Neuron (in vitro differentiated cells): ENCODE data around the gene AATK.
"Not testable (repeated sequence)": the region's sequence is repeated elsewhere in the genome, so short reads cannot be mapped to it uniquely, and the experiment has no call there.

ENCODE experiments used
- H2AFZ ChIP-seq: one replicate; pipeline ENCODE4 v1.6.1; 2013; ENCODE audit warnings: low read depth, mild to moderate bottlenecking, inconsistent platforms, low read length, moderate library complexity
- H3K27me3 ChIP-seq: one replicate; pipeline ENCODE4 v1.6.1; 2013; ENCODE audit warnings: low read length; ENCODE audit not compliant: insufficient read depth
- H3K36me3 ChIP-seq: one replicate; pipeline ENCODE4 v1.6.1; 2013; ENCODE audit warnings: low read length; ENCODE audit not compliant: insufficient read depth
- H3K4me1 ChIP-seq: one replicate; pipeline ENCODE4 v1.6.1; 2013; ENCODE audit warnings: low read length; ENCODE audit not compliant: insufficient read depth
- H3K4me3 ChIP-seq: 2 replicates; pipeline ENCODE4 v1.5.1; 2013; ENCODE audit warnings: mild to moderate bottlenecking, low read length, moderate library complexity
- H3K9me3 ChIP-seq: one replicate; pipeline ENCODE4 v1.6.1; 2013; ENCODE audit warnings: low read length

The AATK gene

GRCh38 chr17:81159611-81160265 lies 6.3 kb downstream of the AATK start:
- H3K9me3 ChIP-seq = peaks cover 2% of the 10 kb centered on the region
- H3K36me3 ChIP-seq = no peaks in the 10 kb centered on the region
- H3K4me1 ChIP-seq = peaks cover 4% of the 10 kb centered on the region
- no peak overlapping the region for H3K4me3 ChIP-seq
- no peaks in the 10 kb centered on the region for H3K27me3 ChIP-seq
- H2AFZ ChIP-seq = no peak overlapping the region

DNA sequence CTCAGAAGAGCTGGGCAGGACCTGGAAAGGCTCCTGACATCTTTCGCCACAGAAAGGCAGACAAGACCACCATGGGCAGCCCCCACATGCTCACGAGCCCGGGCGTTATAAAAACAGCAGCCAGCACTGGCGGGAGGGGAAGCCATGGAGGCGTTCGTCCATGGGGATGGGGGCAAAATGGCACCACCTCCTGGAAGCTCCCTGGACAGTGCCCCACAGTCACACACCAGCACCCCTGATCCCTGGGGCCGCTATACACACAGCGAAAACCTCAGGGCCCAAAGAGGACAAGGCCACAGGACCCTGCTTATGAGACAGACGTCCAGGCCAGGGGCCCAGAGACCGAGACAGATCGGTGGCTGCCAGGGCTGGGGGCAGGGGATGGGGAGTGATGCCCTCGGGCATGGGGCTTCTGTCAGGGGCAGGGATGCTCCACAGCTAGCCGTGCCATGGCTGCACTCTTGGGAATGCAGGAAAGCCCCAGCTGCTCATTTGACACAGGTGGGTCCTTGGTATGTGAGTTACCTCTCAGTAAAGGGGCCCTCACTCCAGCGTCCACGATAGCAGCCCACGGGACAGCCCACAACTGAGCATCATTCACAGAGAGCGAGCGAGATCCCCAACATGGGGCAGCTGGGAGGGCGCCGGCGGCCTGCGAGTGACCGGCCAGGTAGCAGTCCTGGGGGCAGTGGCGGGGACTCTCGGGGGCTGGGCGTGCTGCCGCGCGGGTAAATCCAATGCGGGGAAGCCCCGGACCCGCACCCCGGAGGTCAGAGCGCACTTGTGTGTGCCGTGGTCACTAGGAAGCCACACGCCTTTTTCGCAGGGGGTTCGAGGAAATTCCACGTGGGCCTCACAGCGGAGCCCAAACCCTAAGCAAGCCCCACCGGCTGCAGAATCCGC lies 7.1 kb downstream of the AATK start:
- peaks cover 2% of the 10 kb centered on the region for H3K9me3 ChIP-seq
- H3K4me3 ChIP-seq = no peak overlapping the region
- no peaks in the 10 kb centered on the region for H3K36me3 ChIP-seq
- no peak overlapping the region for H2AFZ ChIP-seq
- no peaks in the 10 kb centered on the region for H3K27me3 ChIP-seq
- H3K4me1 ChIP-seq = no peaks in the 10 kb centered on the region

GRCh38 chr17:81157848-81158687 lies 8.0 kb downstream of the AATK start:
- Histone ChIP-seq H3K9me3 (peaks cover 2% of the 10 kb centered on the region), H3K27me3 (no peaks in the 10 kb centered on the region), H2AFZ (no peak overlapping the region), H3K36me3 (no peaks in the 10 kb centered on the region), H3K4me1 (no peaks in the 10 kb centered on the region), H3K4me3 (no peak overlapping the region)

DNA sequence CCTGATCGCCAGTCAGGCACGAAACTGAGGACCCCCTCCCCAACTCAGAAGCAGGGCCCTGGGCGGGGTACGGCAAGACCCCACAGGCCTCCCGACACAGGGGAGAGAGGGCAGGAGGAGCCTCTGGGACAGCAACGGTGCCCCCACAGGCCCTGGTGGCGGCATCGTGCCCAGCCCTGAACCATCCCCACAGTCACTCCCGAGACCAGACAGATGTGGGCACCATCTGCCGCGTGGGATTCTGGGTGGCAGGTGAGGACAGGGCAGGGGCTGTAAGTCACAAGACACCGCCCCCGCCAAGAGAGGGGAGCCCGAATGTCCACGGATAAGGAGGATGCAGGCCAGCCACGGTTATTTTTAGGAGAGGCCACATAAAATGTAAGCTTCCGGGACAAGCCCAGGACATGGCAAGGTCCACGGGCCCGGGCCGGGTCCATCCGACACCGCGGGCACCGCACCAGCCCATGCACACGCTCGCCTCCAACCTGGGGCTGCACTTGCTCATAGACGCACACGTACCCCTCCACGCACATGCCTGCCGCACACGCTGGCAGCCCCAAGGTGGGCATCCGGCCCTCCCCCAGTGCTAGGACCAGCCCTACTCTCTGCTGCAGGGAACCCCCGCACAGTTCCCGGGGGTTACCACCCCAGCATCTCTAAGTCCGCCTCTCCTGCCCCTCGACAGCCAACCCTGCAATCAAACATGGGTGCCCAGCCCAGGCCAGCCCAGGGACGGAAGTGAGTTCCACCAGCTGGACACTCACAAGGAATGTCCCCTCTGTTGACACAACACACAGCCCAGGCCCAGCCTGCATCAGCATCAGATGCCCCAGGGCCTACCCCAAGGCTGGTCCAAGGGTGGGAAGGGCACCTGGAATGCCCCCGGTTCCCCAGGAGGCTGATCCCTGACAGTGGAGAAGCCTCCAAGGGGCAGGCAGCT lies 8.9 kb downstream of the AATK start:
- H3K36me3 ChIP-seq = no peaks in the 10 kb centered on the region
- peaks cover 2% of the 10 kb centered on the region for H3K9me3 ChIP-seq
- H3K4me3 ChIP-seq = no peak overlapping the region
- no peaks in the 10 kb centered on the region for H3K27me3 ChIP-seq
- H3K4me1 ChIP-seq = no peaks in the 10 kb centered on the region
- no peak overlapping the region for H2AFZ ChIP-seq

- Histone ChIP-seq H2AFZ (no peak overlapping the region), H3K4me3 (no peak overlapping the region), H3K4me1 (no peaks in the 10 kb centered on the region), H3K36me3 (no peaks in the 10 kb centered on the region), H3K27me3 (no peaks in the 10 kb centered on the region), H3K9me3 (peaks cover 2% of the 10 kb centered on the region)
Observed at GRCh38 chr17:81154961-81155360, 11.1 kb downstream of the AATK start.

GRCh38 chr17:81154016-81154415 lies 12.0 kb downstream of the AATK start:
- H3K9me3 ChIP-seq, H2AFZ ChIP-seq, H3K4me1 ChIP-seq, H3K27me3 ChIP-seq, H3K36me3 ChIP-seq, H3K4me3 ChIP-seq: not testable (repeated sequence)

GRCh38 chr17:81153340-81153803 lies 12.6 kb downstream of the AATK start:
- H2AFZ ChIP-seq = no peak overlapping the region
- no peaks in the 10 kb centered on the region for H3K27me3 ChIP-seq
- no peak overlapping the region for H3K4me3 ChIP-seq
- no peaks in the 10 kb centered on the region for H3K36me3 ChIP-seq
- peaks cover 2% of the 10 kb centered on the region for H3K9me3 ChIP-seq
- H3K4me1 ChIP-seq = no peaks in the 10 kb centered on the region

- H3K4me3 ChIP-seq = no peak overlapping the region
- H2AFZ ChIP-seq = no peak overlapping the region
- no peaks in the 10 kb centered on the region for H3K9me3 ChIP-seq
- no peaks in the 10 kb centered on the region for H3K36me3 ChIP-seq
- no peaks in the 10 kb centered on the region for H3K27me3 ChIP-seq
- no peaks in the 10 kb centered on the region for H3K4me1 ChIP-seq
Observed at GRCh38 chr17:81152288-81152828, 13.7 kb downstream of the AATK start.

GRCh38 chr17:81151278-81151677 lies 14.7 kb downstream of the AATK start:
- Histone ChIP-seq H3K4me3 (no peak overlapping the region), H3K36me3 (no peaks in the 10 kb centered on the region), H2AFZ (no peak overlapping the region), H3K27me3 (no peaks in the 10 kb centered on the region), H3K9me3 (no peaks in the 10 kb centered on the region), H3K4me1 (no peaks in the 10 kb centered on the region)

DNA sequence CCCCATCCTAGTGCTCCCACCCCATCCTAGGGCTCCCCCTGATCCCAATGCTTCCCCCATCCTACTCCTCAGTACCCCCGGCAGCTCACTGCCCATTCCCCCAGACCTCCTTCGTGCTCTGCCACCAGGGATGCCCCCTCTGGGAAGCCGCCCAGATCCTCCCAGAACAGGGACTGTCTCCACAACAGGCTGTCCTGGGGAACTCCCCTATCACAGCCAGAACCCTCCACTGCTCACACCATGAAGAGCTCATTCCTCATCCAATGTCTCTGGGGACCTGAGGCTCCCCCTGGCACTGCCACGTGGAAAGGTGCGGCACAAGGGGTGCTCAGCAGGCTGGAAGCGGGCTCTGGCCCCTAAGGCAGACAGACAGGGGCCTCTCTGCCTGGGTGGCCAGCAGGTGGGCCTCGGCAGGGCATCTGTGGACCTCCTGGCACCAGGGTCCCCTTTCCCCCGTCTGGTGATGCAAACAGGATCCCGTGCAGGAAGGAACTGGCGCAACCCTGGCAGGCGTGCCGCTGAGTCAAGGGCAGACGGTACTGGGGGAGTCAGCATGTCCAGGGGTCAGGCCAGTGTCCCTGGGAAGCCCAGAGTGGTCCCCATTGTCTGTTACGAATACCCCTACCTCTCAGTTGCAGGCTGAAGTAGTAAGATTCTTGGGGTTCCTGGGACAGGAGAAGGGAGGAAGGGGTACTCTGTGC lies 15.5 kb downstream of the AATK start:
- Histone ChIP-seq H3K36me3 (no peaks in the 10 kb centered on the region), H2AFZ (no peak overlapping the region), H3K27me3 (no peaks in the 10 kb centered on the region), H3K4me3 (no peak overlapping the region), H3K4me1 (no peaks in the 10 kb centered on the region), H3K9me3 (no peaks in the 10 kb centered on the region)

- peaks cover 5% of the 10 kb centered on the region for H3K4me1 ChIP-seq
- H2AFZ ChIP-seq = no peak overlapping the region
- no peak overlapping the region for H3K4me3 ChIP-seq
- H3K9me3 ChIP-seq = no peaks in the 10 kb centered on the region
- no peaks in the 10 kb centered on the region for H3K36me3 ChIP-seq
- no peaks in the 10 kb centered on the region for H3K27me3 ChIP-seq
Observed at GRCh38 chr17:81148986-81149533, 17.0 kb downstream of the AATK start.
